ENCODE results near the gene PPM1H.

DNA sequence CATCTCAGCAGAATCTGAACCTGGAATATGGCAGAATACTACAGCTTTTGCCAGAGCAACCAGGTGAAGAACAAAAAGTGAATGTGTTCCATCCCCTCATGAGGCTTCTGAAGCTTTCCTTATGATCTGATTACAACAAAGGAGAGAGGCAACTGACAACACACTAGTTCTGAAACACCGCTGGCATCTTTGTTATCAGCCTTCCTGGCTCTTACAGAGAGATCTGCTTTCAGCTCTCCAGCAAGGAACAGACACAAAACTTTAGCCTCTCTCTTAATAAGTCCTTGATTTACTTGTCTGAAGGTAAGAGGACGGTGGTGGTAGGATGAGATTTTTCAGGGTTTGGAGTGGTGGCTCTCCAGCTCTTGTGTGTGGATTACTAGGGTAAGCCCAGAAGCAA lies 227.0 kb downstream of the PPM1H start:
- TF ChIP-seq ZNF174 (tag by site-specific recombination; IDR thresholded peaks at IDR 0.05) (no peak), ZNF121 (tag by site-specific recombination; IDR thresholded peaks at IDR 0.05) (no peak), ZNF302 (tag by site-specific recombination; IDR thresholded peaks at IDR 0.05; ENCODE audit: low read depth) (no peak), ZNF76 (tag by site-specific recombination; IDR thresholded peaks at IDR 0.05; ENCODE audit: borderline replicate concordance, low read depth) (no peak)
- TF ChIP-seq, protein P1, sequence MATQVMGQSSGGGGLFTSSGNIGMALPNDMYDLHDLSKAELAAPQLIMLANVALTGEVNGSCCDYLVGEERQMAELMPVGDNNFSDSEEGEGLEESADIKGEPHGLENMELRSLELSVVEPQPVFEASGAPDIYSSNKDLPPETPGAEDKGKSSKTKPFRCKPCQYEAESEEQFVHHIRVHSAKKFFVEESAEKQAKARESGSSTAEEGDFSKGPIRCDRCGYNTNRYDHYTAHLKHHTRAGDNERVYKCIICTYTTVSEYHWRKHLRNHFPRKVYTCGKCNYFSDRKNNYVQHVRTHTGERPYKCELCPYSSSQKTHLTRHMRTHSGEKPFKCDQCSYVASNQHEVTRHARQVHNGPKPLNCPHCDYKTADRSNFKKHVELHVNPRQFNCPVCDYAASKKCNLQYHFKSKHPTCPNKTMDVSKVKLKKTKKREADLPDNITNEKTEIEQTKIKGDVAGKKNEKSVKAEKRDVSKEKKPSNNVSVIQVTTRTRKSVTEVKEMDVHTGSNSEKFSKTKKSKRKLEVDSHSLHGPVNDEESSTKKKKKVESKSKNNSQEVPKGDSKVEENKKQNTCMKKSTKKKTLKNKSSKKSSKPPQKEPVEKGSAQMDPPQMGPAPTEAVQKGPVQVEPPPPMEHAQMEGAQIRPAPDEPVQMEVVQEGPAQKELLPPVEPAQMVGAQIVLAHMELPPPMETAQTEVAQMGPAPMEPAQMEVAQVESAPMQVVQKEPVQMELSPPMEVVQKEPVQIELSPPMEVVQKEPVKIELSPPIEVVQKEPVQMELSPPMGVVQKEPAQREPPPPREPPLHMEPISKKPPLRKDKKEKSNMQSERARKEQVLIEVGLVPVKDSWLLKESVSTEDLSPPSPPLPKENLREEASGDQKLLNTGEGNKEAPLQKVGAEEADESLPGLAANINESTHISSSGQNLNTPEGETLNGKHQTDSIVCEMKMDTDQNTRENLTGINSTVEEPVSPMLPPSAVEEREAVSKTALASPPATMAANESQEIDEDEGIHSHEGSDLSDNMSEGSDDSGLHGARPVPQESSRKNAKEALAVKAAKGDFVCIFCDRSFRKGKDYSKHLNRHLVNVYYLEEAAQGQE (tag by site-specific recombination; IDR thresholded peaks at IDR 0.05): no peak
- TF ChIP-seq, protein P2, sequence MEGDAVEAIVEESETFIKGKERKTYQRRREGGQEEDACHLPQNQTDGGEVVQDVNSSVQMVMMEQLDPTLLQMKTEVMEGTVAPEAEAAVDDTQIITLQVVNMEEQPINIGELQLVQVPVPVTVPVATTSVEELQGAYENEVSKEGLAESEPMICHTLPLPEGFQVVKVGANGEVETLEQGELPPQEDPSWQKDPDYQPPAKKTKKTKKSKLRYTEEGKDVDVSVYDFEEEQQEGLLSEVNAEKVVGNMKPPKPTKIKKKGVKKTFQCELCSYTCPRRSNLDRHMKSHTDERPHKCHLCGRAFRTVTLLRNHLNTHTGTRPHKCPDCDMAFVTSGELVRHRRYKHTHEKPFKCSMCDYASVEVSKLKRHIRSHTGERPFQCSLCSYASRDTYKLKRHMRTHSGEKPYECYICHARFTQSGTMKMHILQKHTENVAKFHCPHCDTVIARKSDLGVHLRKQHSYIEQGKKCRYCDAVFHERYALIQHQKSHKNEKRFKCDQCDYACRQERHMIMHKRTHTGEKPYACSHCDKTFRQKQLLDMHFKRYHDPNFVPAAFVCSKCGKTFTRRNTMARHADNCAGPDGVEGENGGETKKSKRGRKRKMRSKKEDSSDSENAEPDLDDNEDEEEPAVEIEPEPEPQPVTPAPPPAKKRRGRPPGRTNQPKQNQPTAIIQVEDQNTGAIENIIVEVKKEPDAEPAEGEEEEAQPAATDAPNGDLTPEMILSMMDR (tag by site-specific recombination; IDR thresholded peaks at IDR 0.05): no peak
- TF ChIP-seq, protein P3, sequence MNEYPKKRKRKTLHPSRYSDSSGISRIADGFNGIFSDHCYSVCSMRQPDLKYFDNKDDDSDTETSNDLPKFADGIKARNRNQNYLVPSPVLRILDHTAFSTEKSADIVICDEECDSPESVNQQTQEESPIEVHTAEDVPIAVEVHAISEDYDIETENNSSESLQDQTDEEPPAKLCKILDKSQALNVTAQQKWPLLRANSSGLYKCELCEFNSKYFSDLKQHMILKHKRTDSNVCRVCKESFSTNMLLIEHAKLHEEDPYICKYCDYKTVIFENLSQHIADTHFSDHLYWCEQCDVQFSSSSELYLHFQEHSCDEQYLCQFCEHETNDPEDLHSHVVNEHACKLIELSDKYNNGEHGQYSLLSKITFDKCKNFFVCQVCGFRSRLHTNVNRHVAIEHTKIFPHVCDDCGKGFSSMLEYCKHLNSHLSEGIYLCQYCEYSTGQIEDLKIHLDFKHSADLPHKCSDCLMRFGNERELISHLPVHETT (tag by site-specific recombination; IDR thresholded peaks at IDR 0.05): no peak
- TF ChIP-seq, protein P4, sequence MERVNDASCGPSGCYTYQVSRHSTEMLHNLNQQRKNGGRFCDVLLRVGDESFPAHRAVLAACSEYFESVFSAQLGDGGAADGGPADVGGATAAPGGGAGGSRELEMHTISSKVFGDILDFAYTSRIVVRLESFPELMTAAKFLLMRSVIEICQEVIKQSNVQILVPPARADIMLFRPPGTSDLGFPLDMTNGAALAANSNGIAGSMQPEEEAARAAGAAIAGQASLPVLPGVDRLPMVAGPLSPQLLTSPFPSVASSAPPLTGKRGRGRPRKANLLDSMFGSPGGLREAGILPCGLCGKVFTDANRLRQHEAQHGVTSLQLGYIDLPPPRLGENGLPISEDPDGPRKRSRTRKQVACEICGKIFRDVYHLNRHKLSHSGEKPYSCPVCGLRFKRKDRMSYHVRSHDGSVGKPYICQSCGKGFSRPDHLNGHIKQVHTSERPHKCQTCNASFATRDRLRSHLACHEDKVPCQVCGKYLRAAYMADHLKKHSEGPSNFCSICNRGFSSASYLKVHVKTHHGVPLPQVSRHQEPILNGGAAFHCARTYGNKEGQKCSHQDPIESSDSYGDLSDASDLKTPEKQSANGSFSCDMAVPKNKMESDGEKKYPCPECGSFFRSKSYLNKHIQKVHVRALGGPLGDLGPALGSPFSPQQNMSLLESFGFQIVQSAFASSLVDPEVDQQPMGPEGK (tag by site-specific recombination; IDR thresholded peaks at IDR 0.05): no peak
